Duodenal mucosa (tissue), 2 donors: Measurements from ENCODE around the gene PTMA.
"Not testable (repeated sequence)": the region's sequence is repeated elsewhere in the genome, so short reads cannot be mapped to it uniquely, and the experiment has no call there.

Experiments
- H3K27ac ChIP-seq: one replicate; pipeline ENCODE4 v1.7.0; 2013; ENCODE audit warnings: low read depth, low read length
- H3K27me3 ChIP-seq, 2 donors: one replicate each; pipeline ENCODE4 v1.7.0; 2013; ENCODE audit warnings: low read length in 2 of 2, control low read depth in 1 of 2; ENCODE audit not compliant: insufficient read depth in 2 of 2, control insufficient read depth in 1 of 2
- H3K36me3 ChIP-seq, 2 donors: one replicate each; pipeline ENCODE4 v1.7.0; 2013; ENCODE audit warnings: low read length in 2 of 2, control low read depth in 1 of 2; ENCODE audit not compliant: insufficient read depth in 2 of 2, control insufficient read depth in 1 of 2
- H3K4me1 ChIP-seq, 2 donors: one replicate each; pipeline ENCODE4 v1.7.0; 2013; ENCODE audit warnings: low read length in 2 of 2, control low read depth in 1 of 2; ENCODE audit not compliant: insufficient read depth in 2 of 2, control insufficient read depth in 1 of 2
- H3K4me3 ChIP-seq, 2 donors: one replicate each; pipeline ENCODE4 v1.7.0; 2013; ENCODE audit warnings: low read length in 2 of 2, low read depth in 1 of 2
- H3K9ac ChIP-seq, 2 donors: one replicate each; pipeline ENCODE4 v1.7.0; 2013; ENCODE audit warnings: low read length in 2 of 2, low read depth in 1 of 2
- H3K9me3 ChIP-seq, 2 donors: one replicate each; pipeline ENCODE4 v1.7.0; 2013; ENCODE audit warnings: low read length in 2 of 2, control low read depth in 1 of 2; ENCODE audit not compliant: control insufficient read depth in 1 of 2

PTMA gene

DNA sequence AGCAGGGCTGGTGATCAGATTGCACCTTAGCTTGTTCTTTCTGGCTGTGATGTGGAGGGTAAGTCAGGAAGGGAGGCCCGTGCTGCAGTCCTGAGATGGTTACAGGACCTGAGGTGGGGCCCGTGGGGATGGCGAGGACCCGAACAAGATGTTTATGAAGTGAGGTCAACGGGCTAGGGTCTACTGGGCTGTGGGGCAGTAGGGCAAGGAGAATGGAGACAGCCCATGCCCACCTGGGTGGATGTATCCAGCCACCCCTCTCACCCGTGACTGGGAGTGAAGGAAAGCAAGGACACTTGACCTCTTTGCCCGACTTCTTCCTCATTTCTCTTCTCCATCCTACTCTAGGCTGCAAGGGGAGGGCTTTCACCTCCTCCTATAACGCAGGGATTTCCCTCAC, 18.0 kb downstream of the PTMA start:
- H3K27ac ChIP-seq: no peak overlapping the region

DNA sequence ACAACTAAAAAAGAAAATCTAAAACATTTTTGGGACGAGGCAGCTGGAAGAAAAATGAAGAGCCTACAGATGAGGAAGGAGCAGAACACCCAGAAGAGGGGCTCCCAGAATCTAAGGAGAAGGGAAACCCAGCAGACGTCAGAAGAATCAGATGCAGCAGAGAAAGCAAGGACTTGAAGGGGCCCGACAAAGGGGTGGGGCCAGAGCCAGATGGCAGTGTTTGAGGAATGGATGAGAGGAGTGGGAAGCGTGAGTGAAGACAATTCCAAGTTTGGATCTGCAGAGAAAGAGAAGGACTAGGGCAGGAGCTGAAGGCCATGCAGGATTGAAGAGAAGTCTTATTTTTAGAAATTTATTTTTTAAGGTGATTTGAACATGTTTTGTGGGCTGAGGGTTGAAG, 19.3 kb downstream of the PTMA start:
- Histone ChIP-seq H3K27ac (no peak overlapping the region), H3K4me1 (peaks cover 0 to 7% of the 10 kb centered on the region in 2 donors), H3K27me3 (no peaks in the 10 kb centered on the region), H3K4me3 (no peak overlapping the region), H3K36me3 (no peaks in the 10 kb centered on the region), H3K9ac (no peak overlapping the region), H3K9me3 (no peaks in the 10 kb centered on the region)

More for the DNA sequence above, 18.0 kb downstream of the PTMA start:
- no peaks in the 10 kb centered on the region for H3K36me3 ChIP-seq
- H3K4me3 ChIP-seq: no peak overlapping the region
- H3K9ac ChIP-seq: no peak overlapping the region
- no peaks in the 10 kb centered on the region for H3K9me3 ChIP-seq
- peaks cover 0 to 7% of the 10 kb centered on the region in 2 donors for H3K4me1 ChIP-seq
- no peaks in the 10 kb centered on the region for H3K27me3 ChIP-seq

DNA sequence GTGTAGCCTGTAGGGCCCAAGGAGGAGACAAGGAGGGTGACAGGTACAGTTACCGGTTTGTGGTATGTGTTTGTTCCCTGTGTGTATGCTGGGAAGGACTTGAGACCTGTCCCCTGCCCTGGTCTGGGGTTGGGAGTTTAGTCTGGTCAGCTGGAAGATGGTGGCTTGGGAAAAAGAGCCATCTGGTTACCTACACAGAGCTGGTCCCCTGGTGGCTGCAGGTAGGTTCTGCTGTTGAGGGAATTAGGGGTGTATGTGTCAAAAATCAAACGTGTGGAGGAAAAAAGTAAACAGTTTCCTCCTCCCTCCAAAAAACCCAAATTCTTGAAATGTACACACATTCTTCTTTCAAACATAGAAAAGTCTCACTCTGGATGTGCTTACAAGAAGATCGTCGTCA, 24.3 kb downstream of the PTMA start:
- H3K4me1 ChIP-seq: no peaks in the 10 kb centered on the region
- no peak overlapping the region for H3K4me3 ChIP-seq
- H3K9me3 ChIP-seq: no peaks in the 10 kb centered on the region

DNA sequence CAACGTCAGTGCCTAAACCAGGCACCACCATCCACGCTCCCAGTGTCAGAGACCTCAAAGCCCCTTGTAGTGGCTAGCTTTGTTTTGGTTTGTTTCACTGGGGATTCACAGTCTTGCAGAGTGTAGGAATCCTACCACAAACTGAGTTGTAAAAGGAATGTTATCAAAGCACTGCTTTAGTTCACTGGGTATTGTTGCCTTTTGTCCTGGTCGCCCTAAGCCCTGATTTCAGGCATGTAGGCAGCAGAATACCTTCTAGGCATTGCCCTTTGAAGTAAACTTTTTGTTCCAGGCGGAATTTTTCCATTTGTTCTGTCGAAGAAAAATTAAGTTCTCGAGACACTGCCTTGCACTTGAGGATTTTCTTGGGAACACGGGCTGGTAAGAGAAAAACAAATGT, 29.4 kb downstream of the PTMA start:
- H3K4me1 ChIP-seq: no peaks in the 10 kb centered on the region
- H3K36me3 ChIP-seq: peaks cover 13 to 17% of the 10 kb centered on the region in 2 donors
- no peaks in the 10 kb centered on the region for H3K27me3 ChIP-seq
- H3K9me3 ChIP-seq: no peaks in the 10 kb centered on the region
- no peak overlapping the region for H3K4me3 ChIP-seq
- H3K9ac ChIP-seq: no peak overlapping the region
- no peak overlapping the region for H3K27ac ChIP-seq

More for the DNA sequence above, 24.3 kb downstream of the PTMA start:
- Histone ChIP-seq H3K27ac (no peak overlapping the region), H3K36me3 (peaks cover 9 to 15% of the 10 kb centered on the region in 2 donors), H3K9ac (no peak overlapping the region), H3K27me3 (no peaks in the 10 kb centered on the region)

DNA sequence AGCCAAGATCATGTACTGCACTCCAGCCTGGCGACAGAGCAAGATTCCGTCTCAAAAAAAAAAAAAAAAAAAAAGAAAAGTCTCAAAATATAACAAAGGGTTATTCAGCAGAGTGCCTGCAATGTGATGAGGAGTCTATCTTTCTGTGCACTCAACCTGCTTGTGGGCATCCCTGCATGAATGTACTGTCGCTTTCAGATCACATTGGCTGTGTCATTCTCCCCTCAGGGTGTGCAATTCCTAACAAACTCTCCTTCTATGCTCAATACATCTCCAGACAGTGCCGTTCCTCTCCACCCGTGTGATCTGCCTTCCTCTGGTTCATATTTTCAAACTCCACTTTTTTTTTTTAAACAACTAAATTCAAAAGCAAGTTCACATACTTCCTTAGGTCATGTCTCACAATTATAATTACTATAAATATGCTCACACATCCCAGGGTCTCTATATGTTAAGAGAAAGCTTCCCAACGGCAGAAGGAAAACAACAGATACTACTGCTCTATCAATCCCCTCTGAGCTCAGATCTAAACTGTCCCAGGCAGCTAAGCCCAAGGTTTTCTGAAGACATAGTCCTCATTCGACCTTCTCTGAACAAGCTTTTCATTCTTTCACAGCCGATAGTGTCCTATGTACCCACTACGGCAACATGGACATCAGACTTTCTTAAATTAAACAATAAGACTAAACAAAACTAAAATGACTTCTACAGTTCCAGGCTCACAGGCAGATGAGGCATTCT, 35.2 kb downstream of the PTMA start:
- Histone ChIP-seq H3K4me1 (no peaks in the 10 kb centered on the region), H3K4me3 (no peak overlapping the region), H3K27me3 (no peaks in the 10 kb centered on the region), H3K27ac (no peak overlapping the region), H3K9me3 (no peaks in the 10 kb centered on the region), H3K9ac (no peak overlapping the region), H3K36me3 (no peaks in the 10 kb centered on the region)

DNA sequence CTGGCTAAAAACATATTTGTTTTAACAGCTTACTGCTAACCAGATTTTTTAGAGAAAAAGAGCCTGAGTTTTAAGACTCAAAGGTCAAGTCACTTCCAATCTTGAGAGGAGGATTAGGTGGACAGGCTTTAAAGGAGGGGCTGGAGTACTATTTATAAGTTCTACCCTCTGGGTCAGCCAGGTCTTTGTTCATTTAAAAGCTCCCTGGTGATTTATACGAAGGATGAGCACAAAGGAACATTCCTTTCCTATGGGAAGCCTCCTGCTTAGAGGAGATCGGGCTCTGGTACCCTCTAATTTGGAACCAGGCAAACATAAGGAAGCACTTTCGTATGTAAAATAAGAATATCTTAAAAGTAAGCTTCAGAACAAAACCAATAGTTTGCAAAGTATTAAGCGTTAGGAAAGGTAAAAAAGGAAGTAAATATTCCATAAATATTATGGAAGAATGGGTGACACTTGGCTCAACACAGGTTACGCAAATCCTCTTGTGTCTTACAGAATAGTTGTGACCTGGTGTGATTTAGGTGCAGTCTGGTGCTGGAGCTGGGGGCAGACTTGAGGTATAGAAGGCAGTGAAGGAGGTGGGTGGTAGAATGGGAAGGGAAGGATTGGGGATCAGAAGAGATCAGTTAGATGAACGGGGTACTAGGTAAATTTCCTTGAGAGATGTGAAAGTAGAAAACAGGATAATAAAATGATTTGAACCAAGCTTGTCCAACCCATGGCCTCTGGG, 37.1 kb downstream of the PTMA start:
- Histone ChIP-seq H3K4me1 (no peaks in the 10 kb centered on the region), H3K27me3 (no peaks in the 10 kb centered on the region), H3K9me3 (no peaks in the 10 kb centered on the region), H3K27ac (no peak overlapping the region), H3K4me3 (no peak overlapping the region), H3K9ac (no peak overlapping the region), H3K36me3 (no peaks in the 10 kb centered on the region)

DNA sequence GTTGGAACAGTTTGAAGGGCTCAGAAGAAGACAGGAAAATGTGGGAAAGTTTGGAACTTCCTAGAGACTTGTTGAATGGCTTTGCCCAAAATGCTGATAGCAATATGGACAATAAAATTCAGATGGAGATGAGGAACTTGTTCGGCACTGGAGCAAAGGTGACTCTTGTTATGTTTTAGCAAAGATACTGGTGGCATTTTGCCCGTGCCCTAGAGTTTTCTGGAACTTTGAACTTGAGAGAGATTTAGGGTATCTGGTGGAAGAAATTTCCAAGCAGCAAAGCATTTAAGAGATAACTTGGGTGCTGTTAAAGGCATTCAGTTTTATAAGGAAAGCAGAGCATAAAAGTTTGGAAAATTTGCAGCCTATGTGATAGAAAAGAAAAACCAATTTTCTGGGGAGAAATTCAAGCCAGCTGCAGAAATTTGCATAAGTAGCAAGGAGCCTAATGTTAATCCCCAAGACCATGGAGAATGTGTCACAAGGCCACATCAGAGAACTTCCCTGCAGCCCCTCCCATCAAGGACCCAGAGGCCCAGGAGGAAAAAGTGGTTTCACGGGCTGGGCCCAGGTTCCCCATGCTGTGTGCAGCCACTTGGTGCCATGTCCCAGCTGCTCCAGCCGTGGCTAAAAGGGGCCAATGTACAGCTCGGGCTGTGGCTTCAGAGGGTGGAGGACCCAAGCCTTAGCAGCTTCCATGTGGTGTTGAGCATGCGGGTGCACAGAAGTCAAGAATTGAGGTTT, 40.0 kb downstream of the PTMA start:
- not testable (repeated sequence) for H3K27me3 ChIP-seq, H3K36me3 ChIP-seq, H3K4me3 ChIP-seq, H3K4me1 ChIP-seq, H3K9ac ChIP-seq, H3K27ac ChIP-seq, H3K9me3 ChIP-seq

DNA sequence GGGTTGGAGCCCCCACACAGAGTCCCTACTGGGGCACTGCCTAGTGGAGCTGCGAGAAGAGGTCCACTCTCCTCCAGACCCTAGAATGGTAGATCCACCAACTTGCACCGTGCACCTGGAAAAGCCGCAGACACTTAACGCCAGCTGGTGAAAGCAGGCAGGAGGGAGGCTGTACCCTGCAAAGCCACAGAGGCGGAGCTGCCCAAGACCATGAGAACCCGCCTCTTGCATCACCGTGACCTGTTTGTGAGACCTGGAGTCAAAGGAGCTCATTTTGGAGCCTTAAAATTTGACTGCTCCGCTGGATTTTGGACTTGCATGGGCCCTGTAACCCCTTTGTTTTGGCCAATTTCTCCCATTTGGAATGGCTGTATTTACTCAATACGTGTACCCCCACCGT, 40.7 kb downstream of the PTMA start:
- H3K27ac ChIP-seq, H3K27me3 ChIP-seq, H3K4me1 ChIP-seq, H3K4me3 ChIP-seq, H3K9ac ChIP-seq, H3K36me3 ChIP-seq, H3K9me3 ChIP-seq: not testable (repeated sequence)

DNA sequence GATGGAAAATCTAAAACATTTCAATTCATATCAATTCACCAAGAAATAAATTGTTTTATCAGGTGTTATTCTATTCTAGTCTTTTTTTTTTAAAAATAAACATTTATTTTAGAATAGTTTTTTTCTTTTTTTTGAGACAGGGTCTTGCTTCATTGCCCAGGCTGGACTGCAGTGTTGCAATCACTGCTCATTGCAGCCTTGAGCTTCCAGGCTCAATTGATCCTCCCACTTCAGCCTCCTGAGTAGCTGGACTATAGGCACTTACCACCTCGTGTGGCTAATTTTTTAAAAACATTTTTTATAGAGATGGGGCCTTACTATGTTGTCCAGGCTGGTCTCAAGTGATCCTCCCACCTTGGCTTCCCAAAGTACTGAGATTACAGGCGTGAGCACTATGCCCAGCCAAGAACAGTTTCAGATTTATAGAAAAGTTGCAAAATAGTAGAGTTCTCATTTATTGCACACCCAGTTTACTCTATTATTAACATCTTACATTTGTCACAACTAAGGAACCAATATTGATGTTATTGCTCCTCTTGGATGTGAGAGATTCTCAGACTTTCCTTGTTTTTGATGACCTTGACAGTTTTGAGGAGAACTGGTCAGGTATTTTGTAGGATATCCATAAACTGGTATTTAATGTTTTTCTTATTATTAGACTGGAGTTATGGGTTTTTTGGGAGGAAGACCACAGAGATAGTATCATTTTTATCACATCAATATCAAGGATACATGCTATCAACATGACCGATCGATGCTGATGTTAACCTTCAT, 42.9 kb downstream of the PTMA start:
- H3K9me3 ChIP-seq: no peaks in the 10 kb centered on the region
- H3K27me3 ChIP-seq: no peaks in the 10 kb centered on the region
- no peaks in the 10 kb centered on the region for H3K36me3 ChIP-seq
- no peak overlapping the region for H3K9ac ChIP-seq
- H3K27ac ChIP-seq: no peak overlapping the region
- H3K4me1 ChIP-seq: no peaks in the 10 kb centered on the region
- no peak overlapping the region for H3K4me3 ChIP-seq
